K562 (cell line): ENCODE measurements around the gene ABCC5. TPM values are rescaled to one million over a fixed set of nuclear protein-coding genes. Genes with fewer than 3 reads are reported as not detected.

Source experiments
- ATF7 ChIP-seq: fragments of 450-650 bp; IDR thresholded peaks from 2 replicates; pipeline ENCODE4 v1.7.1; 2014; ENCODE audit warnings: mild to moderate bottlenecking, moderate library complexity
- CBX1 ChIP-seq: sonication (generic); IDR thresholded peaks from 2 replicates; pipeline ENCODE4 v1.6.1; 2016; ENCODE audit warnings: antibody characterized with exemption, low read depth, mild to moderate bottlenecking
- CCAR2 ChIP-seq: fragments of 200-400 bp; formaldehyde crosslinking; IDR thresholded peaks from 2 replicates; pipeline ENCODE4 v1.6.1; 2017; ENCODE audit warnings: mild to moderate bottlenecking, low read depth, low read length
- CCNT2 ChIP-seq: IDR thresholded peaks from 2 replicates; pipeline ENCODE4 v1.6.1; 2011; ENCODE audit warnings: borderline replicate concordance, low read depth, mild to moderate bottlenecking, moderate library complexity, mixed read lengths, low read length; ENCODE audit not compliant: insufficient read length; ENCODE audit errors: extremely low read depth
- CHAMP1 ChIP-seq: fragments of 450-650 bp; IDR thresholded peaks from 2 replicates; pipeline ENCODE4 v1.6.1; 2016; ENCODE audit warnings: mild to moderate bottlenecking
- ETV1 ChIP-seq: fragments of 450-650 bp; conservative IDR thresholded peaks from 2 replicates; pipeline ENCODE4 v1.6.1; 2016; ENCODE audit warnings: missing genetic modification characterization, control low read depth, low read depth, missing compliant biosample characterization
- HIVEP1 ChIP-seq: fragments of 250-450 bp; sonication (Bioruptor Pico); IDR thresholded peaks from 2 replicates; pipeline ENCODE4 v1.4.0; 2020; ENCODE audit warnings: mild to moderate bottlenecking
- NELFE ChIP-seq: IDR thresholded peaks from 2 replicates; pipeline ENCODE4 v1.6.1; 2011; ENCODE audit warnings: mild to moderate bottlenecking; ENCODE audit not compliant: insufficient read depth, insufficient read length
- PATZ1 ChIP-seq: fragments of 250-450 bp; sonication (Bioruptor Pico); IDR thresholded peaks from 2 replicates; pipeline ENCODE4 v1.5.0; 2020; ENCODE audit warnings: mild to moderate bottlenecking, borderline replicate concordance
- PHB2 ChIP-seq: fragments of 450-650 bp; IDR thresholded peaks from 2 replicates; pipeline ENCODE4 v1.6.1; 2017; ENCODE audit warnings: low read depth
- POLR3G ChIP-seq: IDR thresholded peaks from 2 replicates; pipeline ENCODE4 v1.6.1; 2011; ENCODE audit not compliant: insufficient read length, insufficient replicate concordance; ENCODE audit errors: extremely low read depth
- PRDM10 ChIP-seq: fragments of 450-650 bp; IDR thresholded peaks from 2 replicates; pipeline ENCODE4 v1.6.1; 2018; ENCODE audit not compliant: partially characterized antibody
- PRPF4 ChIP-seq: fragments of 200-400 bp; formaldehyde crosslinking; IDR thresholded peaks from one replicate; pipeline ENCODE4 v1.6.1; 2017; ENCODE audit warnings: low read length, low read depth, mild to moderate bottlenecking; ENCODE audit not compliant: insufficient read depth, poor library complexity, severe bottlenecking
- PURB ChIP-seq: sonication (generic); formaldehyde crosslinking; IDR thresholded peaks from 2 replicates; pipeline ENCODE4 v1.9.0; 2021; ENCODE audit warnings: low read depth, mild to moderate bottlenecking, missing genetic modification reagents
- RAD51 ChIP-seq: fragments of 450-650 bp; IDR thresholded peaks from 2 replicates; pipeline ENCODE4 v1.7.1; 2016; ENCODE audit warnings: low read depth, mild to moderate bottlenecking, borderline replicate concordance
- SNIP1 ChIP-seq: fragments of 450-650 bp; IDR thresholded peaks from 2 replicates; pipeline ENCODE4 v1.7.1; 2017; ENCODE audit warnings: low read depth, mild to moderate bottlenecking
- TBP ChIP-seq: optimal IDR thresholded peaks from 2 replicates; pipeline ENCODE3; 2011; ENCODE audit warnings: low read depth, low read length, improper control_type of control experiment
- TRIM28 ChIP-seq: fragments of 450-650 bp; IDR thresholded peaks from 2 replicates; pipeline ENCODE4 v1.6.1; 2017
- ZNF175 ChIP-seq: fragments of 200-800 bp; sonication (Bioruptor generic); IDR thresholded peaks from 2 replicates; pipeline ENCODE4 v1.6.1; 2016; ENCODE audit warnings: low read depth, mild to moderate bottlenecking, missing genetic modification characterization, missing compliant biosample characterization
- ZNF3 ChIP-seq: fragments of 250-450 bp; sonication (Bioruptor Pico); IDR thresholded peaks from 2 replicates; pipeline ENCODE4 v1.5.0; 2021; ENCODE audit warnings: mild to moderate bottlenecking, moderate library complexity
- polyA plus RNA-seq, 8 experiments: library from polyadenylated mRNA; depleted of rRNA in 4 of 8; stranded (reverse) in 5 of 8; unstranded in 3 of 8; fragments of >200 nt; fragmentation: Nextera tagmentation in 2 of 8; fragmentation: Illumina TruSeq in 1 of 8; extraction: Ambion mirVana in 2 of 8; extraction: Trizol in 1 of 8; gene quantifications; 2 replicates each; pipeline versions ENCODE4 v1.2.1 to v1.2.3, GENCODE V29; 2011 to 2014; ENCODE audit warnings: inconsistent platforms in 1 of 8, missing spikeins in 1 of 8
- total RNA-seq, 7 experiments: library from RNA; depleted of rRNA in 6 of 7; stranded (reverse); fragments of >200 nt in 6 of 7; fragmentation: Illumina TruSeq in 2 of 7; extraction: Trizol in 2 of 7; gene quantifications; 2 replicates each; pipeline versions ENCODE4 v1.2.1 to v1.2.3, GENCODE V29; 2011 to 2021; ENCODE audit warnings: low replicate concordance in 1 of 7

Gene ABCC5
- total and polyA plus RNA-seq, 9 of the 15 experiments (the other 6 are each of a cell fraction or from before 2014, with no cell fraction given): 22.0 to 53.0 (median 41.9) TPM

GRCh38 chr3:184017672-184018423 lies at the start of gene ABCC5 (continued):
- TF ChIP-seq CHAMP1: 0 out of 2 replicates have a peak, but pooled peaks have one; percentile 7
- no peak for TF ChIP-seq CBX1
- TF ChIP-seq CCAR2: no peak
- TF ChIP-seq ETV1 (tag): 0 out of 2 replicates have a peak, but pooled peaks have one; percentile 15
- no peak for TF ChIP-seq SNIP1
- TF ChIP-seq TRIM28: 0 out of 2 replicates have a peak, but pooled peaks have one; percentile 26
- TF ChIP-seq PATZ1 (CRISPR knock-in tag): no peak
- no peak for TF ChIP-seq PURB (CRISPR knock-in tag)
- TF ChIP-seq PHB2: 0 out of 2 replicates have a peak, but pooled peaks have one; percentile 42
- peak; percentile 42 for TF ChIP-seq PRDM10
- no peak for TF ChIP-seq PRPF4
- TF ChIP-seq TBP: peak; percentile 63
- no peak for TF ChIP-seq HIVEP1
- no peak for TF ChIP-seq ZNF3 (CRISPR knock-in tag)
- no peak for TF ChIP-seq RAD51
- peak; percentile 73 for TF ChIP-seq CCNT2
- 0 out of 2 replicates have a peak, but pooled peaks have one; percentile 30 for TF ChIP-seq ZNF175 (CRISPR knock-in tag)
- TF ChIP-seq POLR3G: no peak
- peak; percentile 87 for TF ChIP-seq ATF7
- no peak for TF ChIP-seq NELFE
